Dedifferentiated amniotic fluid mesenchymal stem cell (primary cell): Measurements from ENCODE around the gene FUNDC2.

Source experiments
- DNase-seq: peaks from one replicate; pipeline ENCODE4 v3.0.0-alpha.2; 2016; ENCODE audit errors: extremely low spot score

FUNDC2 gene

DNA sequence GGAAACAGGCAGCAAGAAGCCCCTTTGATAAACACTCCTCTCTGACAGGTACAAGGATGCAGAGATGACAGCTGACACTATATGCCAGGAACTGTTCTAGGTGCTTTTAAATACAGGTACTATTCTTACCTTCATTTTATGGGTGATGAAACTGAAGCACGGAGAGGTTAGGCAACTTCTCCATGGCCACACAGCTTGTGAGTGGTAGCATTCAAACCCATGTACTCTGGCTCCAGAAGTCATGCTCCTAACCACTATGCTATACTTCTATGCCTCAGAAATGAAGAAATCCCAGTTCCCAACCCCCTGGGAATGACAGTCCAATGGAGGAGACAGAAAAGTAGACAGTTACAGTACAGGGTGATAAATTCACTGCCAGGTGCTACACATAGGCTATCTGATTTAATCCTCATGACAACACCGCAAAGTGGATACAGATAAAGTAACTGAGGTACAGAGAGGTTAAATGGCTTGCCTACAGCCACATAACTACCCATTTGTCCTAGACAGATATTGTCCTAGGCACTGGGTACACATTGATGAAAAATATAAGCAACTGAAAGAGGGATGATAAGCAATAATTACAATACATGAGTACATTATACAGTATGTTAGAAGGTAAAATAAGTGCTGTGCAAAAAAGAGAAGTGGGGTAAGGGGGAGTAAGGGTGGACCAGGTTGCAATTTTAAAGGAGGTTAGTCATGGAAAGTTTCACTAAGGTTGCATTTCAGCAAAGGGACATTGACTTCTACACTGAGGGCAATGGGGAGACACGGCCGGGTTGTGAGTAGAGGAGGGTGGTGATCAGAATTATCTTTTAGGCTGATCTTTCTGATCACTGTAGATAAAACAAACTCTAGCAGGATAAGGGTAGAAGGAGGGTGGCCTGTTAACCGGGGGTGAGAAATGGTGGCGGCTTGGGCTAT lies 2.5 kb upstream of the FUNDC2 start:
- DNase-seq: no peak

- DNase-seq: no peak
Observed at GRCh38 chrX:155026420-155026726, 271 bp upstream of the FUNDC2 start.

- peak; percentile 56 for DNase-seq
Observed at GRCh38 chrX:155027509-155028066, 944 bp downstream of the FUNDC2 start.

DNA sequence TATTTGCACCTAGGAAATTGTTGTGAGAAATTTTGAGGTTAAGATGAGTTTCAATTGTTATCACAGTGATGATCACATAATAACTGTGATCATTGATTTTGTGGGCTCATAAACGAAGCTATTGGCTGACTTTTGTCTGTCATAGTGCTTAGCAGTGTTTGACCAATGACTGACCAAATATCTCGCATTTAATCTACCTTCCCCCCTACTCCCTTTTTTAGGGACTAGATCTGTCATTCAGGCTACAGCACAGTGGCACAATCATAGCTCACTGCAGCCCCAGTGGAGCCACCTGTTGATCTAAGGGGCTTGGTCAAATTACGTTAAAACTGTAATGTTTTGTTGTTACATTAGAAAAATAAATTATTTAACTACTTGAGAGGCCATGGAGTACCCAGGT lies 1.5 kb downstream of the FUNDC2 start:
- DNase-seq: no peak

DNA sequence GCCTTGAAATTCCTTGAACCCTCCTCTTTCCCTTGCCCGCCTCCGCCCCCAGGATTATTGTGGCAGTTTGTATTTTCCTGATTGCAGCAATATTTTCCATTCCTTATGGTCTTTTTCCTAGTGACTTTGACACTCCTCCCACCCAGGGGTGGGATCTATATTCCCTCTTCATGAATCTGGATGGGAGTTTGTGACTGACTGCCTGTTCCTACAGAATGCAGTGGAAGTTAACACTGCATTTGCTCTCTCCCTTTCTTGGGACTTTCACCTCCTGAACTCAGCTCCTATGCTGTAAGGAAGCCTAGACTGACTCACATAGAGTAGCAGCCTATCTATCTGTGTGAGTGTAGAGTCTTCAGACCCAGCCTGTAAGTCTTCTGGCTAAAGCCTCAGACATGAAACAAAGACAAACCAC lies 2.2 kb downstream of the FUNDC2 start:
- no peak for DNase-seq

DNA sequence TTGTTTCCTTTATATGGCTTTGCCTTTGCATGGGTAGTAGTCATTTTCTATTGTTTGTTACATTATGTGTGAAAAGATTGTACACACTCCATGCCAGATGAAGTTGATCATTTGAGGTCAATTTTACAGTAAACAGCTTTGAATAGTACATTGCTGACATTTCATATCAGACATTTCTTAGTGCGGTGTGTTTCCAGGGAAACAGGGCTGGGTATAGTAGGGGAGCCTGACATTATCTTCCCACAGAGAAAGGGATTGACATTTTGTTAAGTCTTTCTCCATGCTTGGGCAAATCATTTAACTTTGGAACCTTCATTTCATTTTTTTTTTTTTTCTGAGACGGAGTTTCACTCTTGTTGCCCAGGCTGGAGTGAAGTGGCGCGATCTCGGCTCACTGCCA lies 5.0 kb downstream of the FUNDC2 start:
- DNase-seq: no peak

DNA sequence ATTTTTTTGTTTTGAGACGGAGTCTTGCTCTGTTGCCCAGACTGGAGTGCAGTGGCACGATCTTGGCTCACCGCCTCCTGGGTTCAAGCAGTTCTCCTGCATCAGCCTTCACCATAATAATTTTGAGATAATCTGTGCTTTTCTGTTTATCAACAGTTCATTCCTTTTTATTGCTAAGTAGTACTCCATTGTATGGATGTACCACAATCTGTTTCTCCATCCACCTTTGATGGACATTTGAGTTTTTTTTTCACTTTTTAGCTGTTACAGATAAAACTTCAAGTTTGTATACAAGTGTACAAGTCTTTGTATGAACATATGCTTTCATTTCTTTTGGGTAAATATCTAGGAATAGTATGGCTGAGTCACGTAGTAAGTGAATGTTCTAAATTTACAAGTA lies 9.0 kb downstream of the FUNDC2 start:
- DNase-seq: no peak

GRCh38 chrX:155046129-155046810 lies 19.6 kb downstream of the FUNDC2 start:
- no peak for DNase-seq

GRCh38 chrX:155046811-155047528 lies 20.3 kb downstream of the FUNDC2 start:
- no peak for DNase-seq

DNA sequence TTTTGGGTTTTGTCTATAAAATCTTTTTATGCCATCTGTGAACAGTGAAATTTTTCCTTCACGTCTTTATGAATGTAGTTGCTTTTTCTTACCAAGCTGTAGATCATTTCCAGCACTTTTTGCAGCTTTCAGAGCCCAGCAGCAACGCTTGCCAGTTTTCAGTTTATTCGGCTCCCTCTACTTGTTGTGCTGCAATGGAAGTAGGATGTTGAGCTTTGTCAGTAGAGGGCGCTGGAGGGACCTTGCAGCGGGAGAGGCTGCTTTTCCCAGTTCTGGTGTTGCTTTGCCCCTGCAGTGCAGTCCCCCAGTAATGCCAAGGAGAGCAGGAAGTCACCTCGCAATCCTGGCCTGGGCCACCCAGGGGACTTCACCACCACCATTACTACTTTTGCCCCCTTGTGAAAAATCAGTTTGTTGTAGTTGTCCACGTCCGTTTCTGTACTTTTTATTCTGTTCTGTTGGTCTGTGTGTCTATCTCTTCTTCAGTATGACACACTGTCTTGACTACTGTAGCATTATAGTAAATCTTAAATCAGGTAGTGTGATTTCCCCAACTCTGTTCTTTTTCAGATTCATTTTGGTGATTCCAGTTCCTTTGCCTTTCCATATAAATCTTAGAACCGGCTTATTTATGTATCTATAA lies 22.5 kb downstream of the FUNDC2 start:
- DNase-seq: peak; percentile 42

- DNase-seq: no peak
Observed at GRCh38 chrX:155052738-155053498, 26.3 kb downstream of the FUNDC2 start.

GRCh38 chrX:155053656-155054055 lies 27.0 kb downstream of the FUNDC2 start:
- DNase-seq: no peak

DNA sequence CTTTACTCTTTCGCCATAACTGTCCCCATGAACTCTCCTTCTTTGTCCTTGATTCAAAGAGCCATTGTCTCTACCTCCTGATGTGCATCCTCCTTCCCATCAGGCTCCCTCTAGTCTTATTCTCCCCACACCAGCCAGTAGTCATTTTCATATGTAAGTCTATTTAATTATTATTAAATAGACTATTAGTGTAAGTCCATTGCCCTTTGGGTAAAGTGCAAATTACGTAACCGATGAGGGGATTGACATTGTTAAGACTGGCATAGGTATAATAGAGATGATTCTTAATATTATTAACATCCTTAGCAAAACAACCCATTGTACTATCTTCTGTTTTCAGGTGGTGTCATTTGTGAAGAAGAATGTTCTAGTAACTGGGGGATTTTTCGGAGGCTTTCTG lies 27.6 kb downstream of the FUNDC2 start:
- no peak for DNase-seq

DNA sequence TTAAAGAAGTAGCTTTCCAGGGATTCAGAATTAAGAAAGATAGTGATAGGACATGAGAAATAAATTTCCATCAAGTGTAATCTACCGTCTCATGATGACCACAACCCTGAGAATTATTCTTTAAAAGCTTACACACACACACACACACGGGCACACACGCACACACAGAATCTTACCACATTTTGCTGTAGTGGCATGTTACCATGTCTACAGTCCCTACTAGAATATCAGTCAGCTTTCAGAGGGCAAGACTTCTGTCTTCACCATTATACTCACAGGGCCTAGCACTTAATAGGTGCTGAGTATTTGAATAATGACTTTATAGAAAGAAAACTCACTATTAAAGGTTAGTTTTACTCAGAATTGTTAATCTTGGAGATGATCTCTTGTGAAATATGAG lies 28.9 kb downstream of the FUNDC2 start:
- DNase-seq: no peak

DNA sequence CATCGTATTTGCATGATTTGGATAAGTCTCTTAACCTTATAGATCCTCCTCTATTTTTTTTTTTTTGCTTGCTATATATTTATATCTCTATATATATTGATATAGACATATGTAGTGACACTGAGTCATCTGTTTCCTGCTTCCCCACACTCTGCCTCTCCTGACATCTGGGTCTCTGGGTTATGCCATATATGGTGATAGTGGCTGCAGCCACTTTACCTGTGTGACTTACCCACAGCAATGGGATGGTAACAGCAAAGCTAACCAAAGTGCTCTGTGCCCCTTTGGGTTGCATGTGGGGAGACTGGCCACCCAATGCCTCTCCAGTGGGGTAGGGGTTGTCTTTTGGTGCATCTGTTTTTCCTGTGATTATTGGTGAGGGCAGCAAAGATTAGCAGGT lies 29.8 kb downstream of the FUNDC2 start:
- no peak for DNase-seq

DNA sequence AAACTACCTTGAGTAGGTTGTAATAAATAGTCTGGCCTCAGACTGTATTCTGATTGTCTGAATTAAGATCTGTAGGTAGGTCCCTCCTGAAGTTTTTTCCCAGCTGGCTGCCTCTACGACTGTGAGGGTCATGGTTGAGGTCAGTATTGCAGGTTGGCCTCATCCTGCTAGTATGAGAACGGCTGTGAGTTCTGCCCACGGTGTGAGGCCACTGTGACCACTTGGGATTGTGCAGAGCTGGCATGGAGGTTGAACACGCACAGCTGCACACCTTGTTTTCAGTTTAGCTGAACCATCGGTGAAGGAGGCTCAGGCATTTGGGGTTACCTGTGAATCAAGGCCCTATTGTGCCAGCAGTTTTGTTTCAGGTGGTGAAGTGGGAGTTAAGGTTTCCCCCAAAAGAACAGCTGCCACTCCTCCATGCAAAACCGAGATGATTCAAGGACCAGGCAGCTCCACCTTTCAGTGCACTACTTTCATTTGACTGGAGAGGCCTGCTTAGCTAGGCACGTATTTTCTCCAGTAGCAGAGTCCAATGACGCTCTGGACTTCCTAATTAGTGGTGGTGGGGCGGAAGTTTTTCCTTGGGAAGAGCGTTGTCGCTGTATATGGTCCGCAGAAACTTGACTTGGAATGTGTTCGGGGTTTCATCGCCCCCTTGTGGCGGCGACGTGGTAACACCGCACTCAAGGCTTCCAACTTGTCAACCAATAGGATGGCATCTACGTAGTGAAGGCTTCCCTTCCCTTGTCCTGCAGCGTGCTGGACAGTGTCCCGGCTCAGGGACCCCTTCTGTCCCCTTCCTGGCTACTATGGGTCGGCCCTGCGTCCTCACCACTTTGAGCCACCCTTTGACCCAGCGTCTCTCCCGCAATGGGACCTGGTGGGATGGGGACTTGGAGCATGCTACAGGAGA lies 30.5 kb downstream of the FUNDC2 start:
- DNase-seq: peak; percentile 54

GRCh38 chrX:155061760-155062159 lies 35.1 kb downstream of the FUNDC2 start:
- DNase-seq: no peak

- DNase-seq: no peak
Observed at GRCh38 chrX:155065035-155065734, 38.5 kb downstream of the FUNDC2 start.

DNA sequence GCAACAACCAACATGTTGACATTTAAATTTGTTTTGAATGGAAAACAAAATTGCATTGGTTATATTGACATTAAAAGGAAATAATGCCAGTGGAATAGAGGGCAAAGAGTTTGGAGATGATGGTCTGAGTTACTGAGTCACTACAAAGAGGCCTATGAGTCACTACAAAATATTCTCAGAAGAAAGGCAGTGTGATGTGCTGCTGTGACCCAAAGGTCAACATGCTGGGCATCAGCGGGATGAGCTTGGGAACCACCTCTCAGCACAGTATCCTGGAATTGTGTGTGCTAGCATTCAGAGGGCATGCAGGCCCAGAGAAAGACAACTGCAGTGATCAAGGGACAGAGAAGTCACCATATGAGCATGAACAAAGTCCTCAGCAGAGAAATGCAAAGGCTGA lies 41.5 kb downstream of the FUNDC2 start:
- DNase-seq: no peak
